Measurements from ENCODE around the gene GATAD2B.
"Not testable (repeated sequence)": the region's sequence is repeated elsewhere in the genome, so short reads cannot be mapped to it uniquely, and the experiment has no call there.

- not testable (repeated sequence) for TF ChIP-seq TRIM28 (IDR thresholded peaks at IDR 0.05; ENCODE audit: borderline replicate concordance, low read length); SETDB1 (IDR thresholded peaks at IDR 0.05; ENCODE audit: insufficient read length, low read length); YY1 (tag by site-specific recombination; IDR thresholded peaks at IDR 0.05); CTCF (tag by site-specific recombination; IDR thresholded peaks at IDR 0.05); REST (tag by site-specific recombination; IDR thresholded peaks at IDR 0.05); HOXC10 (CRISPR knock-in tag; IDR thresholded peaks at IDR 0.05); ZNF19 (tag by site-specific recombination; IDR thresholded peaks at IDR 0.05; ENCODE audit: low read depth)
These were observed 31.7 kb downstream of the GATAD2B start for GRCh38 chr1:153891042-153891441.
